HG03354 (cell line): Measurements from ENCODE around the gene PRPF40A.
"Not testable (repeated sequence)": the region's sequence is repeated elsewhere in the genome, so short reads cannot be mapped to it uniquely, and the experiment has no call there.

Source experiments
- ATAC-seq: cut with Tn5 transposase; IDR thresholded peaks from one replicate; pipeline ENCODE4 v1.9.1; 2021; ENCODE audit warnings: mild to moderate bottlenecking; ENCODE audit not compliant: unreplicated experiment, poor library complexity, severe bottlenecking

The PRPF40A gene

GRCh38 chr2:152717228-152718075 lies at the start of gene PRPF40A:
Gene PRPF40A (minus strand): TSS chr2:152717461. CDS start chr2:152717439, 22 bp downstream.
- ATAC-seq, result peak; percentile 70

- ATAC-seq, result no peak
These were observed 49.7 kb upstream of the PRPF40A start for GRCh38 chr2:152766928-152767327.

GRCh38 chr2:152763651-152764050 lies 46.4 kb upstream of the PRPF40A start:
- no peak for ATAC-seq

GRCh38 chr2:152763208-152763607 lies 45.9 kb upstream of the PRPF40A start:
- not testable (repeated sequence) for ATAC-seq

- no peak for ATAC-seq
These were observed 44.9 kb upstream of the PRPF40A start for GRCh38 chr2:152762202-152762601.

- no peak for ATAC-seq
These were observed 44.0 kb upstream of the PRPF40A start for GRCh38 chr2:152761214-152761613.

GRCh38 chr2:152759290-152760072 lies 42.2 kb upstream of the PRPF40A start:
- ATAC-seq, result no peak

- no peak for ATAC-seq
These were observed 37.8 kb upstream of the PRPF40A start for GRCh38 chr2:152755029-152755428.

GRCh38 chr2:152747751-152748150 lies 30.5 kb upstream of the PRPF40A start:
- ATAC-seq, result not testable (repeated sequence)

GRCh38 chr2:152743002-152743401 lies 25.7 kb upstream of the PRPF40A start:
- peak; percentile 83 for ATAC-seq

- peak; percentile 91 for ATAC-seq
These were observed 23.6 kb upstream of the PRPF40A start for GRCh38 chr2:152740743-152741328.

GRCh38 chr2:152739705-152740104 lies 22.4 kb upstream of the PRPF40A start:
- ATAC-seq, result not testable (repeated sequence)

- ATAC-seq, result no peak
These were observed 21.2 kb upstream of the PRPF40A start for GRCh38 chr2:152738438-152738837.

GRCh38 chr2:152737509-152737908 lies 20.2 kb upstream of the PRPF40A start:
- ATAC-seq, result not testable (repeated sequence)

- ATAC-seq, result peak; percentile 85
These were observed 13.5 kb upstream of the PRPF40A start for GRCh38 chr2:152730591-152731333.

- peak; percentile 39 for ATAC-seq
These were observed 12.6 kb upstream of the PRPF40A start for GRCh38 chr2:152729844-152730243.

- ATAC-seq, result no peak
These were observed 6.7 kb upstream of the PRPF40A start for GRCh38 chr2:152723918-152724317.

- not testable (repeated sequence) for ATAC-seq
These were observed 5.4 kb upstream of the PRPF40A start for GRCh38 chr2:152722639-152723038.

- ATAC-seq, result no peak
These were observed 3.5 kb upstream of the PRPF40A start for GRCh38 chr2:152720794-152721193.
